GM18517 (cell line): ENCODE measurements around the gene PALM3.
"Not testable (repeated sequence)": the region's sequence is repeated elsewhere in the genome, so short reads cannot be mapped to it uniquely, and the experiment has no call there.

Source experiments
- ATAC-seq: cut with Tn5 transposase; IDR thresholded peaks from one replicate; pipeline ENCODE4 v1.9.1; 2021; ENCODE audit warnings: mild to moderate bottlenecking, moderate library complexity; ENCODE audit not compliant: unreplicated experiment

The PALM3 gene

DNA sequence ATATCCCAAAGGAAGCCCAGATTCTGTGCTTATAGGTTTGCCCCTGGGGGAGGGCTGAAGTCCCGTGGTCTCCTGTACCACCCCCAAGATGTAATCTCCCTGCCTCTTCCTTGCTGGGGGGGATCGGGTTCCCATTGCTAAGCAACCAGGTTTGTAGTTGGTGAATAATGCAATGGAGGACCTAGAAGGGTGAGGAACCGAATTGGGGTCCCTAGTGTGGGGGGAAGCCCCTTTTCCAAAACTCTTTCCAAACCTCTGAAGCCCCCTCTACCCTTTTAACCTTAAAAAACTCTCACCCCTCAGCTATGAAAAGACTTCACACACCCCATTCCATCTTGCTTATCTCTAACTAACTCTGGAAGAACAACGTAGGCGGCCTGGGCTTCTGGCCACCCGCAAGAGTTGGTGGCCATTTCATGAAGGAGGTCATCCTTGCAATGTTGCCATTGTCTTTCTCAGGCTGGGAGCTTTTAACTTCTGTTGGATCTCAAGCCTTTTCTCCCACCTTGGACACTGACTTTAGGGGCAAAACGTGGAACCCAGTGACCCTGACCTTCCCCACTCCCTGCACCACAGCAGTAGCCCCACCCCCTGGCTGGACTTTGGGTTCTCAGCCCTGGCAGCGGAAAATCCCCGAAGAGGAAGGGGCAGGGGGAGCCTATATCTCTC is 661 bp downstream of the PALM3 start:
- no peak for ATAC-seq

DNA sequence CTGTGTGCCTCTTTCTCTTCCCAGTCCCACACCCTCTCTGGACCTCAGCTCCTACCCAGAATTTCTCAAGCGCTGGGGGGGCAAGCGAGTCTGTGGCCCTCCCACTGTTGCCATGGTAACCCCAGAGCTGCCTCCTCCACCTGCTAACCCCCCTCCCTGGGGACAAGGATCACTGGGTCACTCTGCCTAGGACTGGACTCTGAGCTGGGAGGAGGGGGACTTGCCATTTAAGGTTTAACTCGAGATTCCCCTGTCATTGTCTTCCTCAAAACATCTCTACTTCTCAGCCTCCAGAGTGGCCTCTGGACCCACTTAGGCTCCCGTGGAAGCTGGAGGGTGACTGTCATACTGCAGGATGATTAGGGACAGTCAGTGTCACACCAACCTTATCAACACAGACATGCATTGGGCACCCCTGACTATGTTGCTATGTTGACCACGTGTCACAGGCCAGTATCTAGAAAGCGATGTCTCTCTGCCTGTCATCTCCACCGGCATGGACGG is 2.2 kb downstream of the PALM3 start:
- no peak for ATAC-seq

DNA sequence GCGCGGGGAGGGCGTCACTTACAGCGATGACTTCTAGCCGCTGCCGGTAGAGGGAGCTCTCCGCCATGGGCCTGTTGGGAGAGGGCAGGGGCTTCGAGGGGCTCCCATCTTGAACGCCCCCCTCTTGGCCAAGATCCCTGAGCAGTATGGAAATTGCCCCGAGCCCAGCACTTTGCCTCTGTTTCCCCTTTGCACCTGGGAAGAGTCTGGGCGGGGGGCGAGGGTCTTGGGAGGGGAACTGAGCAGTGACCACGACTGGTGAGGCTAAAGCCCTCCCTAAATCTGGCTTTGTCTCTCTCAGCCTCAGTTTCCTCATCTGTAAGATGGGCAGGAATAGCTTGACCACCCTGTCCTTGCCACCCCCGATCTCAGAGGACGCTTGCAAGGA is 2.8 kb downstream of the PALM3 start:
- no peak for ATAC-seq

DNA sequence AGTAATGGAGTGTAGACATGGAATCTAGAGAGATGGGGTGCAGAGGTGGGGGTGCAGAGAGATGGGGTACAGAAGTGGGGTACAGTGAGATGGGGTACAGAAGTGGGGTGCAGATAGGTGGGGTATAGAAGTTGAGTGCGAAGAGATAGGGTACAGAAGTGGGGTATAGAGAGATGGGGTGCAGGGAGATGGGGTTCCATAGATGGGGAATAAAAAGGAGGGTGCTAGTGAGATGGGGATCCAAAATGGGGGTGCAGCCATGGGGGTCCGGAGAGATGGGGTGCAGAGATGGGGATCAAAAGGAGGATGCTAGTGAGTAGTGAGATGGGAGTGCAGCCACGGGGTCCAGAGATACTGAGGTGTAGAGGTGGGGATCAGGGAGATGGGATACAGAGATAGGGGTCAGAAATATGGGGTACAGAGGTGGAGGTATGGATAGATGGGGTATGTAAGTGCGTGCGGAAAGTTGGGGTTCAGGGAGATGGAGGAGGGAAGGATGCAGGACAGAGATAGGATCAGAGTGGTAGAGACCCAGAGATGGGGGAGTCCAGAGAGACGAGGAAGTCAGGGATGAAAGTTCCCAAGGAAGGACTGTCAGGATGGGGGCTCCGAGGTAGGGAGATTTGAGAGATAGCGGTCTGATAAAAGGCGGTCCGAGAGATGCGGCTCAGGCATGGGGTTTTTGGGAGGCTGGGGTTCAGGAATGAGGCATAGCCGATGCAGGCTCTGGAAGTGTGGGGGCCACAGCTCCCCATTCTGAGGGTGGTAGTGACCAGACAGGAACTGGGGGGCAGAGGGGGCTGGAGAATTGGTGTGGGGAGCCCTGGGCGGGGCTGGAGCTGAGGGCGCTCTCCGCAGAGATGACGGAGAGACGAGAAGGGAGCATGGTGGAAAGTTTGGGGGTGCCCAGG is 3.4 kb downstream of the PALM3 start:
- ATAC-seq = no peak

DNA sequence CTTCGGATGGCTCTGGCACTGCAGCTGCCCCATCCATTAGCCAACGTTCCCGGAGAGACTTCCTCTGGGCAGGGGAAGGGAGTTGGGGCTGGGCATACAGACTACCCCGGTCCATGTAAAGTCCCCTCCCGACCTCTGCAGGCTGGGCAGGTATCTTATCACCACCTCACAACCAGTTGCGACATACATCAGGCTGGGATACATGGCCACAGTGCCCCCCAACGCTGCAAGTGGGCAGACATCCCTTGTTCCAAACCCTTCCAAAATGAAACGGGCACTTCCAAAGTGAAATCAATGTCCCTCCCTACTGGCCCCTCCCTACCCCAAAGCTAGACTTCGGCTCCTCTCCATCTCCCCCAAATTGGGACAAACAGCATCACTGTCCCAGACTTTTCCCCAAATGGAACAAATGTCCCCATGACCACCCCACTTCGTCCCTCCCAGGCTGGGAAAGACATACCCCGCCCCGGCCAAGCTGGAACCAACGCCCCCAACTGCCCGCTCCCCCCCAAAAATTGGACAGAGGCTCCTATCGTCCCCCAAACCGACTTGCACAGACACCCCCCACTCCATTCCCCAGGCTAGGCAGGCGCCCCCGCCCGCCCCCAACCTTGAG is 5.0 kb downstream of the PALM3 start:
- ATAC-seq = no peak

DNA sequence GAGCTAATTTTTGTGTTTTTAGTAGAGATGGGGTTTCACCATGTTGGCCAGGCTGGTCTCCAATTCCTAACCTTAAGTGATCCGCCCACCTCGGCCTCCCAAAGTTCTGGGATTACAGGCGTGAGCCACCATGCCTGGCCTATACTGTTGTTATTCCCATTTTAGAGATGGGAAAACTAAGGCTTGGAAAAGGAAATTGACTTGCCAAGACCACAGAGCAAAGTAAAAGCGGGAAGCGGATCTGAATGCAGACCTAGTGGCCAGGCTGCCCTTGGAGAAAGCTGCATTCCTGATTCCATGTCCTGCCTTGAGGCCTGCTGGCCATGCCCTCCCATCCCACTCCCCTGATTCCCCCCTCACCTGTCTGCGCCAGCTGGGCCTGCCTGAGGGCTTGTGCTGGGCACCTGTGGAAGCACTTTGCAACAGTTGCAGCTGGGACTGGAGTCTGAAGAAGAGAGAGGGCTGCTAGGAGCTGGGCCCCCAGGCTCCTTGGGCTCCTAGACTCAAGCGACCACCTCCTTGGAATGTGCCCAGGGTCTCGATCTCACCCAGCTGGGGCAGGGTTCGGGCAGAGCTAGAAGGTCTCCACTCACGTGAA is 5.7 kb downstream of the PALM3 start:
- no peak for ATAC-seq

DNA sequence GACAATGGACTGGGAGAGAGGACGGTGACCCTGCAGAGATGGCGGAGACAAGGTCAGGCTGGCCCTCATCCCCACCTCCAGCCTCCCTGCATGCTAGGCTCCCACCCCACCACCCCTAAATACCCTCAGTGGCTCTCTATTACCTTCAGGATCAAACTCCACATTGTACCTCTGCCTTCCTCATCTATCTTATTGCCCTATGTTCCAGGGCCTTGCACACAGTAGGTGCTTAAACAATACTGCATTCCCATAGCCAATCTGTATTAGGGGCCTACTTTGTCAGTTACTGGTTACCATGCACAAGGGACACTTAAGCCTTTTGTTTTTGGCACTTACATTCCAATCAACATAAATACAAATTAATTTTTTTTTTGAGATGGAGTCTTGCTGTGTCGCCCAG is 6.5 kb downstream of the PALM3 start:
- no peak for ATAC-seq

DNA sequence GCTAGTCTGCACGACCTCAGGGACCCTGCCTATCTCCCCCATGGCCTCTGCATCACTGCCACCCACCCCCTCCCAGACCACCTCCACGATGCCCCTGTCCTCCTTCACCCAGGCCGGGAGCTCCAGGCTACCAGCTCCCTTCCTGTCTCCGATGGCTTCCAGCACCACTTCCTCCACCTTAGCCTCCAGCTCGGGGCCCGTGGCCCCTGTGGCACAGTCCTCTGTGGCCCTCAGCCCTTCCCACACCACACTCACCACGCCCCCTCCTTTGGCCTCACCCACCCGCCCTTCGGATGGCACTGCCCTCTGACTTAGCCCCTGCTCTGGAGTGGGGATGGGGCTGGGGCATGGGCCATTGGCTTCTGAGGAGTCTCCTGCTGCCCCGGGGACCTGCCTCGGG is 7.2 kb downstream of the PALM3 start:
- no peak for ATAC-seq

DNA sequence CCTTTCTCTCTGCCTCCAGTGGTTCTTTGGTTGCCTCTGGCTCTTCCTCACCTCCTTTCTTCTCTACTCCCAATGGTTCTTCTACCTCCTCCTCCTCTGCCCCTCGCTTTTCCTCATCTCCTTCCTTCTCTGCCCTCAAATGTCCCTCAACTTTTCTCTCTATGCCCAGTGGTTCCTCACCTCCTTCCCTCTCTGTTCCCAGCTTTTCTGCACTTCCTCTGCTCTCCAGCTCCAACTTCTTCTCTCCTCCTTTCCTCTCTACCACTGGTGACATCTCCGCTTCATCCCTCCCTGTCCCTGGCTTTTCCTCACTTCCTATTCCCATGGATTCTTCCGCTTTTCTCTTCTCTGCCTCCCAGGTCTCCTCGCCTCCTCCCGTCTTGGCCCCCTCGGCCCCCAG is 7.8 kb downstream of the PALM3 start:
- ATAC-seq = no peak

DNA sequence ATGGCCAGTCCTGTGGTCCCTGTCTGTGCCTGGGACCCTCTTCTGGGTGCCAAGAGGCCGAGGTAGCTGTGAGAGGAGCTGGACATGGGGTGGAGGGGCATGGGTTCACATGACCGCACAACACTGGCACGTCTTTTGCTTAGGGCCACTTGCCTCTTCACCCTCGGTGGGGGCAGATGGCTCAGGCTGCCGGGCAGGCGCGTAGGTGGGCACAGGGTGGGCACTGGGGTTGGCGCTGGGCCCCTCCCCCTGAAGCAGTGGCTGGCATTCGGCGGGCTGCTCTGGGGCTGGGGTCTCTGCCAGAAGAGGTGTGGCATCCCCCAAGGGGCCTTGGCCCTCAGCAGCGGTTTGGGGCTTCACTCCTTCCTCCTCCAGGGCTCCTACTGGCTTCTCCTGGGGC is 8.4 kb downstream of the PALM3 start:
- ATAC-seq = no peak

DNA sequence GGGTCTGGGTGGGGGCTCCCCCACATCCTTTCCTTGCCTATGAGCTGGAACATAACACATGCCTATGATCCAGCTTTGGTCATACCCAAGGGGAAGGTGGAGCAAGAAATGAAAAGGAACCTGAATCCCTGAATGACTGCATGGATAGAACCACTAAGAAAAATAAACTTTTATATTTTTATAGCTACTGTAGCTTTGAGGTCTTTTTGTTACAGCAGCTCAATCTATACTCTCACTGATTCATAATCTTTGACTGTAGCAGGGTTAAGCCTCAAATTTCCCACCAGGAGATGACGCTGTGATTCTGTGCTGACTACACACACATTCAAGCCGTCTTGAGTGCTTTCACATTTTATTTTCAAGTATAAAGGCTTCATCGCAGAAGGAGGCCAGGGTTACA is 8.8 kb downstream of the PALM3 start:
- no peak for ATAC-seq

DNA sequence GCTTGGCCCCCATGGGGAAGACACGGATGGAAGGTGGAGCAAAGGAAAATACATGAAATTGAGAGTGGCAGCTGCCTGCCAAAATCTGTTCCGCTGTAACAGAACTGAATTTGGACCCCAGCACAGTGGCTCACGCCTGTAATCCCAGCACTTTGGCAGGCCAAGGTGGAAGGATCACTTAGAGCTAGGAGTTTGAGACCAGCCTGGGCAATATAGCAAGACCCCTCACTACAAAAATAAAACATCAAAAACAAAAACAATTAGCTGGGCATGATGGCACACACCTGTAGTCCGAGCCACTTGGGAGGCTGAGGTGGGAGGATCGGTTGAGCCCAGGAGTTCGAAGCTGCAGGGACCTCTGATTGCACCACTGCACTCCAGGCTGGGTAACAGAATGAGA is 9.4 kb downstream of the PALM3 start:
- no peak for ATAC-seq

DNA sequence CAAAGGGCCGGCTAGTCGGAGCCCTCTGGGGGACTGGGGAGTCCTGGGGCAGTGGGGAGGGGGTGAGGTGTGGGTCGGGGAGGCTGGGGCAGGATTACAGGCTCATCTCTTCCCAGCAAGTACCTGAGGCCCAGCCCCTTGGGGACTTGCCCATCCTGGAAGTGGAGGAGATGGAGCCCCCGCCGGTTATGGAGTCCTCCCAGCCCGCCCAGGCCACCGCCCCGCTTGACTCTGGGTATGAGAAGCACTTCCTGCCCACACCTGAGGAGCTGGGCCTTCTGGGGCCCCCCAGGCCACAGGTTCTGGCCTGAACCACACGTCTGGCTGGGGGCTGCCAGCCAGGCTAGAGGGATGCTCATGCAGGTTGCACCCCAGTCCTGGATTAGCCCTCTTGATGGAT is 9.9 kb downstream of the PALM3 start:
- no peak for ATAC-seq

DNA sequence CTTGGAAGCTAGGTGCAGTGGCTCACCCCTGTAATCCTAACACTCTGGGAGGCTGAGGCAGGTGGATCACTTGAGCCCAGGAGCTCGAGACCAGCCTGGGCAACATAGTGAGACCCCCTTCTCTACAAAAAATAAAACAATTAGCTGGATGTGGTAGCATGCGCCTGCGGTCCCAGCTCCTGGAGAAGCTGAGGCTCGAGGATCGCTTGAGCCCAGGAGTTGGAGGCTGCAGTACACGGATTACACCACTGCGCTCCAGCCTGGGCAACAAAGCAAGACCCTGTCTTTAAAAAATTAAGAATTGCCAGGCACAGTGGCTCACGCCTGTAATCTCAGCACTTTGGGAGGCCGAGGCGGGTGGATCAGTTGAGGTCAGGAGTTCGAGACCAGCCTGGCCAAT is 10.9 kb downstream of the PALM3 start:
- not testable (repeated sequence) for ATAC-seq

DNA sequence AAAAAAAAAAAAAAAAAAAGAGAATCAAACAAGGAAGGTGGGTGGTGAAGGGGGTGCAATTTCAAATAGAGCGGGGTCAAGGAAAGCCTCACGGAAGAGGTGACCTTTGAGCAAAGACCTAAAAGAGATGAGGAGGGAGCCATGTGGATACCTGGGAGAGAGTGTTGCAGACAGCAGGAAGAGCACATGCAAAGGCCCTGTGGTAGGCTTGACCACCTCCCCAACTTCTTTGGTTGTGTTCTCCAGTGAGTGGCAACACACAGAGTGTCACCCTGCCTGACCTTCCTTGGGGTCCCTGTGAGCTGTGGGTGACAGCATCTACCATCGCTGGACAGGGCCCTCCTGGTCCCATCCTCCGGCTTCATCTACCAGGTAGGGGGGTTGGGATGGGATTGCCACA is 11.4 kb downstream of the PALM3 start:
- ATAC-seq = no peak

DNA sequence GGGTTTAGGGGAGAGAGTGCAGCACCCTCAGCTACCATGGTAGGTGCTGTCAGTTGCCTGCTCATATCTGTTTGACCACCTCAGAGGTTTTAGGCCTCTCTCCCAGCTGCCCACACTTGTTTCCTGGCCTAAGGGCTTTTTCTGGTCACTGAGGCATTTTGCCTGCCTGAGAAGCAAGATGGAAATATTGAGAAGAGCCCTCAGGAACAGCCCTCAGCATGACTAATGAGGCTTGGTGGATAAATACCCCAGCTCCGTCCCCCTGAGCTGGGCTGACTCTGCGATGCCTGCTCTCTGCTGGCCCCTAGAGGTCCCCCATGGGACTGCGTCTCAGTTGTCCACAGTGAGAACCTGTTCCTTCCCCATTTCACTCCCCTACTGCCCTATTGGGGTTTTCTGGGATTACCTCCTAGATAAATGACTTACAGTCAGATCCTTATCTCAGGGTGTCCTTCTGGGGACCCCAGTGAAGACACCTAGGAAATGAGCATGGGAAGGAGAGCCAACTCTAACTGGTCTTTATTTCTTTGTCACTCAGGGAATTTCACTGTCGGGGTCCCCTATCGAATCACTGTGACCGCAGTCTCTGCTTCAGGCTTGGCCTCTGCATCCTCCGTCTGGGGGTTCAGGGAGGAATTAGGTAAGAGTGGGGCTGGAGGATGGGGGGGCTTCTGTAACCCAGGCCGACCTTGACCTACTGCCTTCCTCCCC is 13.3 kb downstream of the PALM3 start:
- no peak for ATAC-seq

DNA sequence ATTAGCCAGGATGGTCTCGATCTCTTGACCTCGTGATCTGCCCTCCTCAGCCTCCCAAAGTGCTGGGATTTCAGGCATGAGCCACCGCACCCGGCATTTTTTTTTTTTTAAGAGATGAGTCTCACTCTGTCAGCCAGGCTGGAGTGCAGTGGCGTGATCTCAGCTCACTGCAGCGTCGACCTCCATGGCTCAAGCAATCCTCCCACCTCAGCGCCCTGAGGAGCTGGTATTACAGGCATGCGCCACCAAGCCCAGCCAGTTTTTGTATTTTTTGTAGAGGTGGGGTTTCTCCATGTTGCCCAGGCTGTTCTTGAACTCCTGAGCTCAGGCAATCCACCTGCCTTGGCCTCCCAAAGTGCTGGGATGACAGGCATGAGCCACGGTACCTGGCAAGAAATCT is 14.0 kb downstream of the PALM3 start:
- ATAC-seq = not testable (repeated sequence)

DNA sequence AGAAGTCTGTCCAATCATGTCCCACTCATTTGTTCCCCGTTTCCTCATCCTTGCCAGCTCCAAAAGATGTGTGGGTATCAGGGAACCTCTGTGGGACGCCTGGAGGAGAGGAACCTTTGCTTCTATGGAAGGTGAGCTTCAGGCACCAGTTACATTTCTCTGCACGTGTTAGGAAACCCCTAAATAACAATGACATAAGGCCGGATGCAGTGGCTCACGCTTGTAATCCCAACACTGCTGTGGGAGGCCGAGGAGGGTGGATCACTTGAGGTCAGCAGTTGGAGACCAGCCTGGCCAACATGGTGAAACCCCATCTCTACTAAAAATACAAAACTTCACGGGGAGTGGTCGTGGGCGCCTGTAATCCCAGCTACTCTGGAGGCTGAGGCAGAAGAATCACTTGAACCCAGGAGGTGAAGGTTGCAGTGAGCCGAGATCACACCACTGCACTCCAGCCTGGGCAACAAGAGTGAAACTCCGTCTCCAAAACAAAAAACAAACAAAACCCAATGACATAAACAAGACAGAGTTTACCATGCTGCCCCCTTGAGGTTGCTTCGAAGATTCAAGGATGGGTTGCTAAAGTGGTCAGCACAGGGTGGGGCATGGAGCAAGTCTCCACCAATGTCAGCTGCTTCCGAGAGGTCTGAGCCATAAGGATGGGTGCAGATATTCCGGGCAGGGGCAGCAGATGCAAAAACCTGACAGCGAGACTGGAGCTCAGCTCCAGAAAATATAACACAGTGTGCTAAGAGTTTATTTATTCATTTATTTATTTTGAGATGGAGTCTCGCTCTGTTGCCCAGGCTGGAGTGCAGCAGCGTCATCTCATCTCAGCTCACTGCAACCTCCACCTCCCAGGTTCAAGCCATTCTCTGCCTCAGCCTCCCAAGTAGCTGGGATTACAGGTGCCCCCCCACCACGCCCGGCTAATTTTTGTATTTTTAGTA is 18.9 kb downstream of the PALM3 start:
- ATAC-seq = not testable (repeated sequence)

DNA sequence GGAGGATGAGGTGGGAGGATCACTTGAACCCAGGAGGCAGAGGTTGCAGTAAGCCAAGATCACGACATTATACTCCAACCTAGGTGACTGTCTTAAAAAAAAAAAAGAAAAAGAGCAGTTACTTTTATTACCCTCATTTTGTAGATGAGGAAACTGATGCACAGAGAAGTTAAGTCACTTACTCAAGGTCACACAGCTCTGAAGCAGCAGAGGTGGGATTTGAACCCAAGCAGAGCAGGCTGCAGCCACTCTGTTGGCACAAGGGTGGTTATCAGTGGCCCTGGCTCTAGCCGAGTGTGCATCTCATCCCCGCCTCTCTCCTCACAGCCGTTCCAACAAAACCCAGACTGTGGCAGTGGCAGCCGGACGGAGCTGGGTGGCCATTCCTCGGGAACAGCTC is 22.7 kb downstream of the PALM3 start:
- no peak for ATAC-seq

DNA sequence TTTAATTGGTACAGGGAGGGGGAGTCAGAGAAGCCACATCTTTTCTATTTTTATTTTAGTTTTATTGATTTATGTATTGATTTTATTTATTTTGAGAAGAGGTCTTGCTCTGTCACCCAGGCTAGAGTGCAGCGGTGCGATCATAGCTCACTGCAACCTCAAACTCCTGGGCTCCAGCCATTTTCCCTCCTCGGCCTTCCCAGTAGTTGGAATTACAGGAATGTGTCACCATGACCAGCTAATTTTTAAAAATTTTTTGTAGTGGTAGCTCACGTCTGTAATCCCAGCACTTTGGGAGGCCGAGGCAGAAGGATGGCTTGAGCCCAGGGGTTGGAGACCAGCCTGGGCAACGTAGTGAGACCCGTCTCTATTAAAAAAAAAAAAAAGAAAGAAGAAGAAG is 26.2 kb downstream of the PALM3 start:
- no peak for ATAC-seq
